Measurements from ENCODE around the gene PRDM1. TPM values are rescaled to one million over a fixed set of nuclear protein-coding genes. Genes with fewer than 3 reads are reported as not detected.

Gene PRDM1
- total RNA-seq, 4 donors from 2014 or later = 18.3 to 75.8 (median 35.4) TPM

DNA sequence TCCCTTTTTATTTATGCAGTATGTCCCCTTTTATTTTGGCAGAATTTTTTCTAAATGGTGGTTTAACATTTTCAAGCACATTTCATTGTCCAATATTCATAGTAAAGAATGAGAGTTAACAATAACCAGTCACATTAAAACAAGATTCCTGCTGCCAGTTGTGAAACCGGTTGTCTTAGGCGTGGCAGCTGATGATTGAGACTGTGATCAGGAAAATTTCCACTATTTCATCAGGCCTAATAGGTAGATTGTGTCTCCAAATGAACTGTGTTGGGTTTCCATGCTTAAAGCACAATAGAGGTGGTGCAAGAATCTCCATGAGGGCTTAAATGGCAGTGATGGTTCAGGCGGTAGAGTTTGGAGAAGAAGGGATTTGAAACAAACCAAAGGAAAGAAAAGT is 15.3 kb downstream of the PRDM1 start:
- intact Hi-C loops (cut with DNase I) = no loop called here
- Histone ChIP-seq H3K4me1 (peaks cover 12 to 82% (median 26%) of the 10 kb centered on the region in 3 donors), H3K9me3 (no peaks in the 10 kb centered on the region), H3K4me3 (peak overlapping the region in 3 of 4 donors; percentile 8 to 67 (median 52)), H3K27ac (peak overlapping the region; percentile 83 to 90 (median 90)), H3K27me3 (no peaks in the 10 kb centered on the region), H3K36me3 (peaks cover 12 to 25% (median 13%) of the 10 kb centered on the region in 3 donors)
- TF ChIP-seq, protein P1, sequence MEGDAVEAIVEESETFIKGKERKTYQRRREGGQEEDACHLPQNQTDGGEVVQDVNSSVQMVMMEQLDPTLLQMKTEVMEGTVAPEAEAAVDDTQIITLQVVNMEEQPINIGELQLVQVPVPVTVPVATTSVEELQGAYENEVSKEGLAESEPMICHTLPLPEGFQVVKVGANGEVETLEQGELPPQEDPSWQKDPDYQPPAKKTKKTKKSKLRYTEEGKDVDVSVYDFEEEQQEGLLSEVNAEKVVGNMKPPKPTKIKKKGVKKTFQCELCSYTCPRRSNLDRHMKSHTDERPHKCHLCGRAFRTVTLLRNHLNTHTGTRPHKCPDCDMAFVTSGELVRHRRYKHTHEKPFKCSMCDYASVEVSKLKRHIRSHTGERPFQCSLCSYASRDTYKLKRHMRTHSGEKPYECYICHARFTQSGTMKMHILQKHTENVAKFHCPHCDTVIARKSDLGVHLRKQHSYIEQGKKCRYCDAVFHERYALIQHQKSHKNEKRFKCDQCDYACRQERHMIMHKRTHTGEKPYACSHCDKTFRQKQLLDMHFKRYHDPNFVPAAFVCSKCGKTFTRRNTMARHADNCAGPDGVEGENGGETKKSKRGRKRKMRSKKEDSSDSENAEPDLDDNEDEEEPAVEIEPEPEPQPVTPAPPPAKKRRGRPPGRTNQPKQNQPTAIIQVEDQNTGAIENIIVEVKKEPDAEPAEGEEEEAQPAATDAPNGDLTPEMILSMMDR (IDR thresholded peaks at IDR 0.05) = no peak
- no peak for TF ChIP-seq POLR2A (IDR thresholded peaks at IDR 0.05)
- no peak for DNase-seq
- WGBS, 2 donors = 42 to 55% methylated on average over 3 of the region's 3 CpGs

DNA sequence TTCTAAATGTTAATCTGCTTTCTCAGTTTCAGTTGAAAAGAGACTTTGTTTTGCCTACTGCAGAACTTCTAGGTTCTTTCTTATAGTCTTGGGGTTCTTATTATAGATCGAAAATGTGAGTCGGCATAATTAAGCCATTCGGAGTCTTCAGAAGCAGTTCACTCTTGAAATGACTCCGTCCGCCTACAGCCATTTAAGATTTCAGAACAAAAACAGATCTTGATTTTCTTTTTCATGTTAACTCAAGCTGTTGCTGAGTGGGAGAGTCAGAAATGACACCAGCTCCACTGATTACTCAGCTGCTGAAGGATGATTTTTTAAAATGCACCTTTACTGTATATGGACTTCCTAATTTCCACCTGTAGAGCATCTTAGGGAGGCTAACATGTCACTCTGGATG is 15.9 kb downstream of the PRDM1 start:
- no peak for TF ChIP-seq POLR2A (IDR thresholded peaks at IDR 0.05)
- Histone ChIP-seq H3K36me3 (peaks cover 16 to 31% (median 18%) of the 10 kb centered on the region in 3 donors), H3K9me3 (no peaks in the 10 kb centered on the region), H3K27me3 (no peaks in the 10 kb centered on the region), H3K4me1 (peaks cover 11 to 82% (median 26%) of the 10 kb centered on the region in 3 donors), H3K4me3 (peak overlapping the region in 3 of 4 donors; percentile 8 to 67 (median 52)), H3K27ac (peak overlapping the region in 2 of 4 donors; percentile 89 to 90)
- no peak for DNase-seq
- intact Hi-C loops (cut with DNase I) = no loop called here
- WGBS, 2 donors = 73 to 83% methylated on average over 5 of the region's 5 CpGs

DNA sequence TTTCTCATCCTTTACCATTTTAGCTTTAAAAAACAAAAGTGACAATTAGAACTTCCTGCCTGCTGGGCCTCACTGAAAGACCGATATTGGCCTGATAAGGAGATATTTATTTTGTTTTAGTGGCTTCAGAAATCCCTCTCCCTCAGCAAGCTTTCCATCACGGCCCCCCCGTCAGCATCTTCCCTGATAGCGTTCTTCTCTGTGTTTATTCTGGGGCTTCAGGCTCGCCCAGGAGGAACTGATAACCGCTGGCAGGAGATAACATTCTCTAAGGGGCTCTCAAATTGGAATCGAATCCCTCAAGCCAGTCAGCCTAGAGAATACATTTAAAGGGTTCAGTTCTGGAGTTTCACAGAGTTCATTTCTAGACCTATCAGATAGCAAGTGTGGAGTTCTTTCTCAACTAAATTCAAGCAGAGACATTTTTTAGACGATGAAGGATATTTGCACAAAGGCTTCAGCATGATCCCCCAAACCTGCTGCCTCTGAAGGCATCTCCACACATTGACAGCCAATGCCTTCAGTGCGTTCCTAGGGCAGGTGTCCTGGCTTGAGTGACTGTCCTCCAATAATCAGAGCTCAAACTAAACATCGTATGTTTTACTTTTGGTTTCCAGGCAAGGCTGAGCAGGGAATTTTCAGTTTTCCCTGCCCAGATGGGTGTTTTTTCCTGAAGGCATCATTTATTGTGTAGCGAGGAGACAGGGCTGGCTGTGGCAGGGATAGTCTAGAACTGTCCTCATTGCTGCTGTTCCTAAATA is 17.0 kb downstream of the PRDM1 start:
- peak overlapping the region; percentile 54 to 78 (median 56) for H3K27ac ChIP-seq
- peaks cover 11 to 73% (median 26%) of the 10 kb centered on the region in 3 donors for H3K4me1 ChIP-seq
- H3K4me3 ChIP-seq = peak overlapping the region; percentile 5 to 67 (median 41)
- DNase-seq = no peak
- WGBS, 2 donors = 54 to 58% methylated on average over 11 of the region's 11 CpGs
- H3K9me3 ChIP-seq = no peaks in the 10 kb centered on the region
- TF ChIP-seq, protein P1 (IDR thresholded peaks at IDR 0.05) = no peak
- no peak for TF ChIP-seq POLR2A (IDR thresholded peaks at IDR 0.05)
- no peaks in the 10 kb centered on the region for H3K27me3 ChIP-seq
- H3K36me3 ChIP-seq = peaks cover 16 to 42% (median 20%) of the 10 kb centered on the region in 3 donors
- intact Hi-C loops (cut with DNase I) = no loop called here

DNA sequence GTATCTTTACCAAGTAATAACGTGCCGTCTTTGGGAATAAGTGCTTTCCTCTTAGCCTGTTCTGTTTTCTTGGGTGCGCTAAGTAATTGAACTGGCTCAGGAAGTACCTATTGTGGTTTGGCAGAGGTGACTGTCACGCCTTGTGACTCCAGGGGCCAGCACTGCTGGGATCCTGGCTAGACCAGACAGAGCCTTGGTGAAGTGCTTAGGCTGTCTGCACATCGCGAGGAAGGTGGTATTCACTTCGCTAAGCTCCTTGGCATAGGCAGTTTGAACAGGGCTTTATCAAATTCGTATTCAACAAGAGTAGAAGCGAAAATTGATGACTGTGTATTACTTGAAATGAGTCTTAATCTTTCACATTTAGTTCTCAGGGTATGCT is 17.6 kb downstream of the PRDM1 start:
- intact Hi-C loops (cut with DNase I) = no loop called here
- Histone ChIP-seq H3K27me3 (no peaks in the 10 kb centered on the region), H3K4me1 (peaks cover 9 to 67% (median 26%) of the 10 kb centered on the region in 3 donors), H3K9me3 (no peaks in the 10 kb centered on the region), H3K27ac (peak overlapping the region; percentile 54 to 78 (median 56)), H3K4me3 (peak overlapping the region; percentile 5 to 67 (median 41)), H3K36me3 (peaks cover 16 to 47% (median 20%) of the 10 kb centered on the region in 3 donors)
- WGBS, 2 donors = 15 to 26% methylated on average over 9 of the region's 9 CpGs
- no peak for TF ChIP-seq POLR2A (IDR thresholded peaks at IDR 0.05)
- TF ChIP-seq, protein P1 (IDR thresholded peaks at IDR 0.05) = no peak
- no peak for DNase-seq

DNA sequence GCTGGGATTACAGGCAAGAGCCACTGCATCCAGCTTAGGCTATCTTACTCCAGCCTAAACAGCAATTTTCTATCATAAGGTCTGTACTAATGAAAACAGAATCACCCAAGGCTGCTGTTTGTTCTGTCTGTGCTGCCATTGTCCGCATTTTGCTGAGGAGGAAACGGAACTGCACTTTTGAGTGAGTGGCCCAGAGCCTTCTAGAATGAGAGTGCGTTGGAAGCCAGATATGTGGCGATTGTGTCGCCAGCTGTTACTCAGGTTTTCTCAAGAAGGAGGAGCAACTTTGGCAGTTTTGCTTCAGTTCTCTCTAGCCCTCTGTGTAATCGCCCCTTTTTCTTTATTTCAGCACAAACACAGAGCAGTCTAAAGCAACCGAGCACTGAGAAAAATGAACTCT is 18.3 kb downstream of the PRDM1 start:
- no peaks in the 10 kb centered on the region for H3K27me3 ChIP-seq
- H3K36me3 ChIP-seq = peaks cover 16 to 47% (median 20%) of the 10 kb centered on the region in 3 donors
- WGBS, 2 donors = 97% methylated on average over 5 to 7 of the region's 7 CpGs
- H3K4me1 ChIP-seq = peaks cover 7 to 60% (median 25%) of the 10 kb centered on the region in 3 donors
- no peak overlapping the region for H3K27ac ChIP-seq
- no peak overlapping the region for H3K4me3 ChIP-seq
- TF ChIP-seq, protein P1 (IDR thresholded peaks at IDR 0.05) = no peak
- no peak for TF ChIP-seq POLR2A (IDR thresholded peaks at IDR 0.05)
- intact Hi-C loops (cut with DNase I) = no loop called here
- no peak for DNase-seq
- no peaks in the 10 kb centered on the region for H3K9me3 ChIP-seq

Data from esophagus squamous epithelium (tissue), 5 donors.